Panc1 (cell line): Measurements from ENCODE around the gene SLC16A11. TPM values are rescaled to one million over a fixed set of nuclear protein-coding genes. Genes with fewer than 3 reads are reported as not detected.

Experiments
- ATAC-seq: fragments of 200-7000 bp; cut with Tn5 transposase; 2 replicates; pipeline ENCODE4 v1.9.1; 2020; ENCODE audit warnings: mild to moderate bottlenecking, moderate library complexity
- BruUV-seq: library from RNA; stranded (reverse); fragments of 400-500 nt; replicated peaks from 2 replicates; lab custom pipeline; 2021; lab: Mats Ljungman, UMichigan
- CTCF ChIA-PET: fragments of 300-600 bp; sonication (Branson Sonifier 250); formaldehyde crosslinking; loops from one replicate; lab custom pipeline; 2022; ENCODE audit warnings: antibody characterized with exemption; lab: Charles Lee
- POLR2A ChIA-PET: fragments of 300-600 bp; sonication (Branson Sonifier 250); formaldehyde crosslinking; loops from one replicate; lab custom pipeline; 2022; ENCODE audit warnings: antibody characterized with exemption; lab: Charles Lee
- DNase-seq: peaks from one replicate; pipeline ENCODE4 v3.0.0-alpha.2; 2010; ENCODE audit warnings: low read depth, low spot score
- H3K27ac ChIP-seq: 2 replicates; pipeline ENCODE4 v1.5.1; 2011; ENCODE audit warnings: mild to moderate bottlenecking, low read length, inconsistent platforms
- H3K27me3 ChIP-seq: fragments of 200-500 bp; sonication (Bioruptor generic); 2 replicates; pipeline ENCODE4 v1.6.0; 2014; ENCODE audit warnings: low read length, inconsistent platforms; ENCODE audit not compliant: control insufficient read depth, insufficient read depth
- H3K36me3 ChIP-seq: fragments of 200-500 bp; sonication (Bioruptor generic); 2 replicates; pipeline ENCODE4 v1.5.1; 2014; ENCODE audit warnings: inconsistent platforms, mild to moderate bottlenecking, low read length, moderate library complexity; ENCODE audit not compliant: control insufficient read depth, insufficient read depth
- H3K4me1 ChIP-seq: 2 replicates; pipeline ENCODE4 v1.5.1; 2011; ENCODE audit warnings: inconsistent platforms, mild to moderate bottlenecking, low read length, moderate library complexity; ENCODE audit not compliant: control insufficient read depth, insufficient read depth
- H3K4me3 ChIP-seq, 2 experiments: 2 replicates each; pipeline ENCODE4 v1.5.1; 2011 to 2012; ENCODE audit warnings: low read depth in 2 of 2, low read length in 2 of 2, mild to moderate bottlenecking in 2 of 2, inconsistent platforms in 1 of 2, moderate library complexity in 1 of 2
- H3K9me3 ChIP-seq: fragments of 200-500 bp; sonication (Bioruptor generic); 2 replicates; pipeline ENCODE4 v1.5.1; 2014; ENCODE audit warnings: low read depth, mild to moderate bottlenecking, inconsistent platforms, low read length, moderate library complexity; ENCODE audit not compliant: control insufficient read depth, insufficient read depth
- CTCF ChIP-seq: fragments of 450-650 bp; IDR thresholded peaks from 2 replicates; pipeline ENCODE4 v1.5.1; 2017; ENCODE audit warnings: mild to moderate bottlenecking
- POLR2AphosphoS5 ChIP-seq: IDR thresholded peaks from 2 replicates; pipeline ENCODE4 v1.6.1; 2012; ENCODE audit warnings: mild to moderate bottlenecking, low read depth, low read length, moderate library complexity
- REST ChIP-seq, 2 experiments: IDR thresholded peaks; 2 replicates each; pipeline ENCODE4 v1.6.1; 2011 to 2012; ENCODE audit warnings: low read depth in 2 of 2, control low read depth in 1 of 2, low read length in 1 of 2, mild to moderate bottlenecking in 1 of 2, moderate library complexity in 1 of 2; ENCODE audit not compliant: insufficient read depth in 1 of 2
- SIN3A ChIP-seq: IDR thresholded peaks from 2 replicates; pipeline ENCODE4 v1.6.1; 2012; ENCODE audit warnings: low read depth, mild to moderate bottlenecking, low read length, moderate library complexity, borderline replicate concordance; ENCODE audit not compliant: insufficient read depth
- TCF7L2 ChIP-seq: IDR thresholded peaks from 2 replicates; pipeline ENCODE4 v1.6.1; 2011; ENCODE audit warnings: mild to moderate bottlenecking, low read depth, low read length, inconsistent platforms
- in situ Hi-C: cut with HindIII; loops from 2 replicates; pipeline ENCODE4 v1.10.0; 2016; ENCODE audit warnings: low sequenced_read_pairs, low pct_unique_long_range_greater_than_20kb
- intact Hi-C: fragments of 100-400 bp; cut with micrococcal nuclease; formaldehyde crosslinking; loops from one replicate; pipeline ENCODE4 v1.10.0; 2022; ENCODE audit not compliant: unreplicated experiment
- total RNA-seq: library from RNA; stranded (reverse); gene quantifications from one replicate; pipeline ENCODE4 v1.2.1, GENCODE V29; 2021; ENCODE audit not compliant: unreplicated experiment

The SLC16A11 gene
- total RNA-seq, 1 experiment from 2014 or later: not detected

DNA sequence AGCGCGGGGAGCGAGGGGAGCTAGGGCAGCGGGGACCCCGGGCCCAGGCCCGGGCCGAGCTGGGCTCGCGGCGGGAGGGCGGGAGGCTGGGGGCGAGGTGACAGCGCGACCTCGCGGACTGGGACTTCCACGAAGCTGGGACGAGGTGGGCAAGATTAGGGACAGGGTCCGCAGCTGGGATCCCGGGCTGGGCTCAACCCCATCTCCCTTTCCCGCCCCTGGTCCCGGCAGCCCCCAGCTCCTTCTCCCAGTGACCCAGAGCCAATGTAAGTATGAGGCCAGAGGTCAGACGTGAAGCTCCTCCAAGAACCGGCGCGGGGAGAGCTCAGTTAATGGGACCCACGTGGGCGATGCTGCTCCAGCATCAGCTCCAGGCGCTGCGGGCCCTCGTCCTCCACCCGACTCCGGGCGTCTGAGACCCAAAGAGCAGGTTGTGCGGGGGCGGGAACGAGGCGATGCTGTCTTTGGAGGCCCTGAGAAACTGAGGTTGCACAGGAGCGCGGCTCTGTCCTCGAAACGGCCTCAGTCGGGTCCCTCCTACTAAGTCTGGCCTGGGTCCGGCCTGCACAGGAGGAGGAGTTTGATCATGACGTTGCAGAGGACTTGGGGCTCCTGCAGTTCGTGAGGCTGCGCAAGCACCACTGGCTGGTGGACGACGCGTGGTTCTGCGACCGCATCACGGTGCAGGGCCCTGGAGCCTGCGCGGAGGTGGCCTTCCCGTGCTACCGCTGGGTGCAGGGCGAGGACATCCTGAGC is 47.5 kb downstream of the SLC16A11 start:
- POLR2A ChIA-PET: no interaction called here
- CTCF ChIA-PET: no interaction called here
- BruUV-seq: no TSS peak
- Histone ChIP-seq H3K27me3 (no peaks in the 10 kb centered on the region), H3K9me3 (no peaks in the 10 kb centered on the region), H3K4me1 (no peaks in the 10 kb centered on the region), H3K36me3 (no peaks in the 10 kb centered on the region), H3K4me3 (no peak overlapping the region), H3K27ac (no peak overlapping the region)
- ATAC-seq (no peak), DNase-seq (no peak)
- intact Hi-C loops: no loop called here
- no peak for TF ChIP-seq TCF7L2
- TF ChIP-seq REST (IDR thresholded peaks at IDR 0.05; ENCODE audit: insufficient read depth in 1 of 2, low read depth in 2 of 2, low read length in 1 of 2): no peak
- no peak for TF ChIP-seq SIN3A
- TF ChIP-seq CTCF: no peak
- no peak for TF ChIP-seq POLR2AphosphoS5
- in situ Hi-C loops: no loop called here

DNA sequence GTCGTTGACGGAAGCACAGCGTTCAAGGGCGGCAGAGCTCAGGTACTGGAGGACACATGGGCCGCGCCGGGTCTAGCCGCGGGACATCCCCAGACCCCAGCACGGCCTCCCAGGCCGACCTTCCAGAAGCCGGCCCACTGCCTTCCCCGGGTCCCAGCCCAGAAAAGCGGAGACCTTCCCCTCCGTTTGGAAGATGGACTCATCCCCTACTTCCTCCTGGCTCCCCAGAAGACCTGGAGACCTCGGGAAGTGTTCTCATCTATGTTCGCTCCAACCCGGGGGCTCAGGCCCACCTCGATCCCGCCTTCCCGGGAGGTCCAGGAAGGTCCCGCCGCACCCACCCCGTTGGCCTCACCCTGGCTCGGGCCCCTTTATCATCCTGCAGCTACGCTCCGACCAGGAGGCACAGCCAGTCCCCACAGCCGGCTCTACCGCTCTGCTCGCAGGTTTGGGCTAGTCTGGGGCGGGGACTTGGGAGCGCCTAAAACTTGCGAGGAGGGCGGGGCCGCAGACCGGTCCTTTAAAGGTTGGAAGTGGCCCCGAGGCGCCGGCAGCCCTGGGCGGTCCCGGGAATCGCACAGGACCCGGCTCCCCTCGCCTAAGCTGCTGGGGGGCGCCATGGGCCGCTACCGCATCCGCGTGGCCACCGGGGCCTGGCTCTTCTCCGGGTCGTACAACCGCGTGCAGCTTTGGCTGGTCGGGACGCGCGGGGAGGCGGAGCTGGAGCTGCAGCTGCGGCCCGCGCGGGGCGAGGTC is 48.2 kb downstream of the SLC16A11 start, which contains the start of gene ALOX12:
Gene ALOX12, plus strand, starts transcription at position 550 of the 756 bp plus-strand sequence. Its CDS starts 69 bp downstream, at position 619.
- Histone ChIP-seq H3K4me3 (no peak within 1 kb of the TSS), H3K9me3 (no peaks in the 10 kb centered on the region), H3K27ac (no peak within 1 kb of the TSS), H3K36me3 (no peaks in the 10 kb centered on the region), H3K4me1 (no peaks in the 10 kb centered on the region), H3K27me3 (no peaks in the 10 kb centered on the region)
- in situ Hi-C loops: no loop called here
- no peak for DNase-seq
- no peak for ATAC-seq
- TF ChIP-seq TCF7L2 (no peak), POLR2AphosphoS5 (no peak), CTCF (no peak), REST (IDR thresholded peaks at IDR 0.05; ENCODE audit: insufficient read depth in 1 of 2, low read depth in 2 of 2, low read length in 1 of 2) (no peak), SIN3A (no peak)
- BruUV-seq: no TSS peak
- intact Hi-C loops: no loop called here
- ChIA-PET CTCF (interaction anchor here (0.5 kb wide), 1 partner anchor 1731 kb away, joined by 3 read pairs; no protein-coding TSS in a partner anchor), POLR2A (no interaction called here)
